ENCODE results near the gene PPP1CB.

PPP1CB gene

DNA sequence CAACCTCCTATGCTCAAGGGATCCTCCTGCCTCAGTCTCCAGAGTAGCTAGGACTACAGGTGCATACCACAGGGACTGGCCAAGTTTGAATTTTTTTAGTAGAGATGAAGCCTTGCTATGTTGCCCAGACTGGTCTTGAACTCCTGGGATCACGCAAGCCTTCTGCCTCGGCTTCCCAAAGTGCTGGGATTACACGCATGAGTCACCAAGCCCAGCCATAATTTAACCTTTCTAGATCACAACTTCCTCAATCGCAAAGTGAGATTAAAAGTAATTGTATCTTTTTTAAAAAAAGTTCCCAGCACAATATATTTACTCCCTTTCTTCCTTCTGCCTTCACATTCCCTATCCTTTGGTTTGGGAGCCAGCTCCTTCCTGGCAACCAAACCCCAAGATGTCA lies 5.8 kb upstream of the PPP1CB start:
- no peak for DNase-seq

DNA sequence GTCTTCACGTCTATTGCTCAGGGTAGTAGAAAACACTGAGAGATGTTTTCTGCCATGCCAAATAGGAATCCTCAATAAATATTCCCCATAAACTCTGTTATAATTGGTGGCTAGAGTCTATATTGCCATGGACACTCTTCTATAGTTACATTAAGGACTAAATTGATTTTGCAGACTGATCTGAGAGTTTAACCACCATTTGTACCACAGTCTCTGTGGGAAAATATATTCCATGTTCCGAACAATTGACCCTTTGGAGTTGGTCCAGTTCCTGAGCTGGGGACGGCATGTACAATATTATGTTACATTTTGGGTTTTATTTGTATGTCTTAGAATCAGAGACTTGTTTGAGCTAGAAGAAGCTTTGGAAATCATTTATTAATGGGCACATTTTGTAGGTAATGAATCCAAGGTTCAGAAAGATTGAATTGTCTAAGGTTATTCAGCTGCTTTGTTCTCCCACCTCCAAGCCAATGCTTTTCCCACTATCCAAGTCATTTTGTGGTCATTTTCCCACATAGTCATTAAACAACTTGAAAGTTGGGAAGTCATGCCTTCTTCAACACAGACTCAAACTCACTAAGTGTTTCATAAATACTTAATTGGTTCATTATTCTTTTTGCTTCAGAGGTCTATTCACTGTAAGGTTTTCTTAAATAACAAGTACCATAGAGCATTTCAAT lies 5.1 kb upstream of the PPP1CB start:
- DNase-seq, result no peak

DNA sequence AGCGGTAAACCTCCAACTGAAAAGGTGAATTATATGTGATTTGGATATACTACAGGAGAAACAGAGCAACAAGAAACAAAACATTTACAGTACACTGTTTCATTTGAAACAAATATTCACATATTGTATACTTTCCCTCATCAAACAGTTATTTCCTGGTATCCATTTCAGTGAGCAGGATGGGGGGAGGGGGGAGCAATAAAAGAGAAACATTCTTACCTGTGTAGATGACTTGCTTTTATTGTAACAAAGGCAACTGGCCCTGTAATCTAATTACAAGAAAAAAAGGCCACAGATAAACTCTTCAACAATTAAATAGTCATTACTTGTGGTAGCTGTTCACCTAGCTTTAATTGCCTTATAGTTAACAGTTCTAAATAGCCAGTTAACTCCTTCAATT lies 3.9 kb upstream of the PPP1CB start:
- no peak for DNase-seq

DNA sequence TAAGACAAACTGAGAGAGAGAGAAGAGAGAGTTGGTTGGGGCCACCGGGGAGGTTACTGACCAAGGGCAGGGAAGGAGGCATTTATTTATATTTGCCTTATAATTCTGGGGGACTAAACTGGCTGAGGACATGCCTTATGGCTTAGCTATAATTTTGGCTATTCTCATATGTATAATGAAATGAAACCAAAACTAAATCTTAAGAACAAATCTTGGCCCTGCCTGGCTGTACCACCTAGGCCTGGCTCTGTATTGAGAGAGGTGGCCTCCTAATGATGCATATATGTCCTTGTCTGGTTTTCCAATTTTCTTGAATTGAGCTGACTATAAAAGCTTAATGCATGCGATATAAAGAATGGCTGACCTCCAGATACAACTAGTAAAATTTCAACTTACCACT lies 3.5 kb upstream of the PPP1CB start:
- no peak for DNase-seq

DNA sequence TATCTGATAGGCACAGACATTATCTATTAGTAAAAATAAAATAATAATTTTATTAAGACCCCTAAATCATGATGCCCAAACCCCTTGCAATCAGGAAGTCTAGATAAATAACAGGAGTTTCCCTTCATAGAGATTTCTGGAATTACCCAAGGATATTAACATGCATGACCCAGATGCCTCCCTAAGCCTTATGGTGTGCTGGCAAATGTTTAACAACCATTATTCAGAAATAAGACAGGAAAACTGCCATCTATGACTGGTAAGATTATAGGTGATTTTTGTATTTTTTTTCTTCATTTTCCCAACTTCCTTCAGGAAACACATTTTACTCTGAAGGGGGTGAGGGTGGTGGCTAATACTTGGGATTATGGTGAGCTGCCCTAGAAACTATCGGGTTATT lies 2.7 kb upstream of the PPP1CB start:
- DNase-seq, result no peak

DNA sequence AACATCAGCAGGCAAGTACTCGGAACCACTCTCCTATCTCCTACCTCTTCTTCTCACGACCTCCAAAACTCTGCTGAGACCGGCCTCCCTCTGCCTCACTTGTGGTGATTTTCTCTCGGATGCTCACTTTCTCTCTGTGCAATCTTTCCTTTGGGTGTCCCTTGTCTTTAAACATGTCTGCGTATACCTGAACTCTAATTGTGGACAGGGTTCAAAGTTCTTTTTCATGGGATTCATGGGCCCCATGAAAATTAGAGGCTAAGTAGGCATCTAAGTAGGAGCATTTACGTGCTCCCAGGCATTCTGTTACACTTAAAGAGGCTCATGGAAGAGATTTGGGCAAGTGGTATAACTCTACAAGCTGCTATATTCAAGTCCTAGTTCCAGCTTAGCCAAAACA lies 2.1 kb upstream of the PPP1CB start:
- DNase-seq, result no peak

DNA sequence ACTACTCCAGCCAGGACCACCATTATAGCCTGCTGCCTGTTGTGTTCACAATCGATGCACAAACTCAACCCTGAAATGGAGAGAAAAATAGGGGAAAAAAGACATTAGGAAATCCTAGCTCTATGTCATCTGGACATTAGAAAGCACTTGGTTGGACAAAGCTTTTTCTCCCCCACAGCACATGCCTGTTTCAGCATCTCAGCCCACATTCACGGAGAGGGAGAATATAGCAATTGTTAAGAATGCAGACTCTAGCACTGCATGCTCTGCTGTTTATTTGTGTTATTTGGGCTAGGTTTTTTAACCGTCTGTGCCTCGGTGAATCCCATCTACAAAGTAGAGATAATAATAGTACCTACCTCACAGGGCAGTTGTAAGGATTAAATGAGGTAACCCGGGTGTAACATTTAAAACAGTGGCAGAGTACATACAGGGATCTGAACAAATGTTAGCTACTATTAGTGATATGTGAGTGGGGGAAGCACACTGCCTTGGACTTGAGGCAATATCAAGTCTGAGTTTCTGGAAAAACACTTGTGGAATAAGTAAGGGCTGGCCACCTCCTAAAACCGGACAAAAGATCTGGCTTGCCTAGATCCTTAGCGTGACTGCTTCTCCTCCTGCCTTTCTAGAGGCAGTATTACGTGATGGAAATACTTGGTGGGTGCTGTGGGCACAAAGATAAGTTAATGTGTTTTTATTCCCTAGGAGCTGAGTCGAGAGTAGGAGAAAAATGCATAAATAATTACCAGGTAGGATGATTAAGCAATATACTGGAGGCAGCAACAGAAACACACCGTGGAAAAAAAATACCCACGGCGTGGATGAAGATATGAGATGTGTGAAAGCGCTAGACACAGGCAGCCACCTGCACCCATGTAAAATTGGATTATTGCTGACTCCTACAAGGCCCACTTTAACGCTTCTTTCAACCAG lies 1.0 kb upstream of the PPP1CB start:
- peak; percentile 51 for DNase-seq

DNA sequence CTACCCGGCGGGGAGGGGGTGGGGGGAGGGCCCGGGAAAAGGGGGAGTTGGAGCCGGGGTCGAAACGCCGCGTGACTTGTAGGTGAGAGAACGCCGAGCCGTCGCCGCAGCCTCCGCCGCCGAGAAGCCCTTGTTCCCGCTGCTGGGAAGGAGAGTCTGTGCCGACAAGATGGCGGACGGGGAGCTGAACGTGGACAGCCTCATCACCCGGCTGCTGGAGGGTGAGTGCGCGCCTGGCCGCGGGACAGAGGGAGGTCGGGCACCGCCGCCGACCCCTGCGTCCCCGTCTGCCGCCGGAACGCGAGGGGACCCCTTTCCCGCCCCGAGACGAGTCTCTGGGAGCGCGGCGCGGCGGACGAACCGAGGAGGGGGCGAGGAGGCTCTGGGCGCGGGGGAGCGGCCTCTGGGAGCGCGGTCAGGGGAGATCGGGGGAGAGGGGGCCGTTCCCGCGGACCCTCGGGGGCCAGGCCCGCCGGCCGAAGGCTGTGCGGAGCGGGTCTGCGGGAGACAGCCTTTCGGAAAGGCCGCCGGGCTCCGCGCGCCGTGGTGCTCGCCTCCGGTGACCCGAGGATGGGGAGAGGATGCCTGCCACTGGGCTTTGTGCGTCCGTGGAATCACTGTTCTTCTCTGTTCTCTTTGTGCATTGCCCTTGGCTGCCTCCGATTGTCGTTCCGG lies 463 bp downstream of the PPP1CB start:
- peak; percentile 53 for DNase-seq

DNA sequence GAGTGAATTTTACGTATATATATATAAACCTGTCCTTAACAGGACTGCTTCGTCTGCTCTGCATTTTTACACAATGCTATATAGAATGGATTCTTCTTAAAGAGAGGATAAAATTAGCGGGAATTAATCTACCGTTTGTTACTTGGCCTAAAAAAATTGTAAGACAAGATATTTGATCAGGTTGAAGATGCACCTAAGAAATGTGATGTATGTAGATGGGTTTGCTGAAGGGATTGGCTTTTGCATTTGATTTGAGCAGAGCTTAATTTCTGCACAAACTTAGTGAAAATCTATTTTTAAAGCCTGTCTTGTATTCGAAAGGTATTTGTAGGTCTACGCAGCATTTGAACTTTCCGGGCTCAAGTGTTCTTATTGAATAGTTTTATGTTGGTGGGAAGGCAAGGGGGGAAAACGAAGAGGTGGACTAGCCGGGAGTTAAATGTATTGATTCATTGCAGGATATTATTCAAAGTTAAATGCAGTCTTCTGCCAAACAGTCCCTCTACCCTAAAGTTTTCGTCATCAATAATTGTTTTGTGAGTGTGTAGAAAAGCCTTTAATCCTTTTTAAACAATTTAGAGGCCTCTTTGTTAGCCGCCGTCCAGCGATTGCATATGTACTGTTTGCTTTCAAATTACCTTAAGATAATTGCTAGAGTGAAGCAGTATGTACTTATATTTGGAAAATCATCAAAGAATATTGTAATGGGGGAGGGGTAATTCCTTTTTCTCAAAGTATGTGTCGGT lies 1.2 kb downstream of the PPP1CB start:
- no peak for DNase-seq

DNA sequence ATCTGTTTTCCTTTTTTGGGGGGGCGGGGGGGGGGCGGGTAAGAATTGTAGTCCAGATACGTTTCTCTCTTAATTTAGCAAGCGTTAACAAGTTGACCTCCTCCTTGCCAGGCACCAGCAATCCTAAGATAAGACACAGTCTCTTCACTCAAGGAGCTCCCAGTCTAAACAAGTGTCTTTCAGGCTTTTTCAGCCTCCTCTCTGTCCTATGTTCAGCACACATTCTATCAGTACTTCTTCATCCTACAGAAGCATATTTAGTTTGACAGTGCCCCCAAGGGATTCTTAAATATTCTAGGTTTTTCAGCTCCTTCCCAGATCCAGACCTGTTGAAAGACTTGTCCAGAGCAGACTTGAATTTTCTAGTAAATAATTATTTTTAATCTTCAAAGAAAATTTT lies 2.7 kb downstream of the PPP1CB start:
- no peak for DNase-seq

DNA sequence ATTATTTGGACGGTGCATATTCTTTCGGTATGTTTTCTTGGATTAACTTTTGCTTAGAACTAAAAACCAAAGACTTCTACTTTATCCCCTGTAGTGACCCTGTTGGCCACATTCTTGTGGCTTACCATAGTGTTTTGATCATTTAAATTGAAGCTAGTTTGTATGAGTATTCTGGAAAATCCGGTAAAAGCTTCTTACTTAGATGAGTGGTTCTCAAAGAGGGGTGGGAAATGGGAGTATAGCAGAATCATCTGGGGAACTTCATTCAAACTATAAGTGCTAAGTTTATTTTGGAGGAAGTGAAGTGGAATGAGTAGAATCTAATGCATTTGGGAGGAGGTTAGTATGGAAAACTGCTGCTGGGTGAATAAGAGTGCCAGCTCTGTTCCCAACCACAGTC lies 3.8 kb downstream of the PPP1CB start:
- no peak for DNase-seq

DNA sequence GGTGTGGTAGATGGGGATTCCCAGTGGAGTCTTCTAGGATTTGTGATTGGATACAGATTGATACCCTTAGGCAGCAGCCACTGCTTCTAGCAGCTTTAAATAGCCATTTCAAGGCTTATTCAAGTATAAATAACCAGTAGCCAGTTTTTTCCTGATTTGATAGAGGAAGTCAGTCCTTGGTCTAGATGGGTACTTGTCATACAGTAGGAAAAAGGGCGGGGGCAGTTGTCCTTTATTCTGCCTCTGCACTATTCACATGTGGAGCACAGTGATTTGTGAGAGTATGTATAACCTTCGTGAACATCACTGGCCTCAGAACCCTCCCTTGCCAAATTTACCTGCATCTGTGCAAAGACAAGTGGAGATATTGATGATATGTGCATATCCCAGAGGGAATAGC lies 6.8 kb downstream of the PPP1CB start:
- DNase-seq, result no peak

DNA sequence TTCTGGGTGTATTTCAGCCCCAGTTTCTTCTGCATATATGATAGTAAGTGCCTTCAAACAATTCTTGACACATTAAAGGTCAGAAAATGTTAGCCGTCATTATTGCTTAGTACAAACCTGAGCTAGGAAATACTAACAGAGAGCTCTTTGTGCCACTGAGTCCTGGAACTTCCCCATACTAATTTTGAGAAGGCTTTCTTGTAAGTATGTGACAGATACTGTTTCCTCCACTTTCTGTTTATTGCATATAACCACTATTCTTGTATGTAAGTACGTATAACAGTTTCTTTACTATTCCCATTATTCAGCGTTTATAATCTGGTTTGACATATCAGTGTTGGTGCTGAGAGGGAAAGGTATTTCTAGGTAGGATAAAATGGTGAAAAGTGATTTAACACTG lies 9.8 kb downstream of the PPP1CB start:
- no peak for DNase-seq

DNA sequence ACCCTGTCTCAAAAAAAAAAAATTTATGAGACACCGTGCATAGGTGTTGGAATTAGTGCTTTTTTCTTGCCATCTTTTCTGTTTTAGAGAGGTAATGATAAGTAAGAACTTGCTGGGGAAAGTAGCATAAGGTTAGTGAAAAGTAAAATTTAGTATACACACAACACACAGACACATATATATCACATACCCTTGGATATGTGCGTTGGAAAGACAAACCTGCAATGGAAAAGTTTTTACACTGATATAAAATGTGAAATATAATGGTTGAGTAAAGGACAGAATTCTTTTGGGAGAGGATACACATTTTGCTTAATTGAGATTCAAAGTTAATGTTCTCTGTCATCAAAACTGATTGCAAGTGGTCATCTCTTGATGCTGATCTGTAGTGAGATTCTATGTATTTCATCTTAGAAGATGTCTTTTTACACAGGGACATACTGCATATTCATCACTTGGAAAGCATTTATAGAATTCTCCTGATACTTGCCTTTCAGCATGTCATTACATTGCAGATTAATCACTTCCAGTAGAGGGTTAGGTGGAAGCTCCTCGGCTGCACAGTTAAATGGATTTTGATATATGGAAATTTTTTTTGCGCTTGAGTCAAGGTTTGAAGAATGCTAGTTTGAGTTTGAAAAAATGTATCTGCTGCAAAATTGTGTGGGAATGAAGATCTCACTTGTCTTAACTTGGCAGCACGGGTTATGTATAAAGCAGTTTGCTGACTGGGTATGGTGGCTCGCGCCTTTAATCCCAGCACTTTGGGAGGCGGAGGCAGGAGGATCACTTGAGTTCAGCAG lies 13.5 kb downstream of the PPP1CB start:
- DNase-seq, result no peak

DNA sequence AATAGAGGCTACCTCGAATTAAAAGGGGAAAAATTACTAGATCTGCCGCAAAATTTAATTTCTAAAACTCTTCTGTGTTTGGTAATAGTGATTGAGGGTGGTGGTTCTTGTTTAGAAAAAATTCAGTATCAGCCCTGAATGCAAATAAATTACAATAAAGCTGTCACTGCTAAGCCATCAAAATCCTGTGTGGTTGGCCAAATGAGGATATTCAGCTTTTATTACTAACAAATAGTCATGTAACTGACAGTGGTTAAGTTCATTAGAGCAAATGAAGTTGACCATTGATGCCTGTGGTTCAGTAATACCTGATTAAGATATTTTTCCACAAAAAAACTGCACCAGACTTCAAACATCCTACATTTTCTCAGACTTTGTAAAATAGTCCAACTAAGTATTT lies 14.4 kb downstream of the PPP1CB start:
- DNase-seq, result no peak

DNA sequence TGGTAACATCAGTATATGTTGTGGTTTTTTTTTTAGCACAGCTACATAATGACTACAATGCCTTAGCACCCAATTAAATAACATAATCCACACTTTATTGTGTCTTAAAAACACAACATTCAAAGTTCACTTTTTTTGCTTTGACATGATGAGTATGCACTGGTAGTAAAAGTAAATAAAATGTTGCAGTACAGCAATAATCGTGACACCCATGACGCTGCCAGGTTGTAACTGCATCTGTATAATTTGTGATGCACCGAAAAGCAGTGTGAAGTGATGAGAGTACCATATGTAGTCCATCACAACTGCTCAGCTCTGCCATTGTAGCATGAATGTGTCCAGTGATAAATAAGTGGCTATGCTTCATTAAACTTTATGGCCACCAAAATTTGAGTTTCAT lies 15.7 kb downstream of the PPP1CB start:
- no peak for DNase-seq

DNA sequence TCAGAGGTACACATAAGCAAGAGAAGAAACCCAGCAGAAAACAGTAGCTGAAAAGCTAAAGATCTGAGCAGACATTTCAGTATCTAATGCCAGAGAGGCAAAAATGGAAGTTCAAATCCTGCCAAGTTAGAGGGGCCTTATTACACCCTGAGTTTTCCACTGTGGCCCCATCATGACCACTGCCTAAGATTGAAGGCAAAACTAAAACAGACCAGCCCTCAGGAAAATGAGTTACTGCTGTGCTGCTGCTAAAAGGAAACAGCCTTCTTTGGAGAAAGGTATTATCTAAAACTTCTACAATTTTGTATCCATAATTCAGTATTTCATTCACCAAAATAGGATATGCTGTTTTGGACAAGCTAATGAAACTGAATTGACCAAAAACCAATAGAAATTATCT lies 16.8 kb downstream of the PPP1CB start:
- DNase-seq, result no peak

DNA sequence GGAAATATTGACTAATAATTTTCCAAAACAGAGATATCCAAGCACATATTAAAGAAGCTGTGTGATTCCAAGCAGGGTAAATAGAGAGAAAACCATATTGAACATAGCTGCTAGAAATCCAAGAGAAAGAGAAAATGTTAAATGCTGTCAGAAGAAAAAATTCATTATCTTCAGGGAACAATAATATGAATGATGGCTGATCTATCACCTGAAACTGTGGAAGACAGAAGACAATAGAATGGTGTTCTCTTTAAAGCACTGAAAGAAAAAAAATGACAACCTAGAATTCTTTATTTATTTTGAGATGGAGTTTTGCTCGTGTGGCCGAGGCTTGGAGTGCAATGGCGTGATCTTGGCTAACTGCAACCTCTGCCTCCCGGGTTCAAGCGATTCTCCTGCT lies 17.3 kb downstream of the PPP1CB start:
- DNase-seq, result no peak

DNA sequence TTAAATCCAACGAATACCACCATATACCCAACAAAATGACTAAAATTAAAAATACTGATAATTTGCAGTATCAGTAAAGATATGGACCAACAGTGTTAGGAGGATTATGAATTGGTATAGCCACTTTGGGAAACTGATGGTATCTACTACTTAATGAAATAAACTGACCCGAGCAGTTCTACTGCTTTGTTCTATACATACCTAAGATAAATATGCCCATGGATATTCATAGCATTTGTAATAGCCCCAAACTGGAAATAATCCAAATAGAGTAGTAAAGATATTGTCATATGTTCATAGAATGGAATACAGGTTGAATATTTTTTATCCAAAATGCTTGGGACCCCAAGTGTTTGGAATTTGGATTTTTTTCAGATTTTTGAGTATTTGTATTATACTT lies 20.7 kb downstream of the PPP1CB start:
- DNase-seq, result no peak

DNA sequence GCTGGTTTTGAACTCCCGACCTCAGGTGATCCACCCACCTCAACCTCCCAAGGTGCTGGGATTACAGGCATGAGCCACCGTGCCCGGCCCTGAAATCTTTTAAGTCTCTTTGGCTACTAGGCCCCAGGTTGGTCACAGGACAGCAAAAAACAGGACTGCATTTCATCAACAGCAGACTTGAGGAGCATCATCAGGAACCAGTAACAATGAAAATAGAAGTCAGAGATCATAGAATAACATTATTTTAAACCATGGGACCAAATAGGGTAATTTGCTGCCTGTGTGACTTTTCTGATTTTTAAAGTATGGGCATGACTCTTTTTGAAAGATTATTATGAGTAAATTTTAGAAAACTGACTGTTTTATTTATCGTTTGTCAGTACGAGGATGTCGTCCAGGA lies 24.8 kb downstream of the PPP1CB start:
- DNase-seq, result no peak

DNA sequence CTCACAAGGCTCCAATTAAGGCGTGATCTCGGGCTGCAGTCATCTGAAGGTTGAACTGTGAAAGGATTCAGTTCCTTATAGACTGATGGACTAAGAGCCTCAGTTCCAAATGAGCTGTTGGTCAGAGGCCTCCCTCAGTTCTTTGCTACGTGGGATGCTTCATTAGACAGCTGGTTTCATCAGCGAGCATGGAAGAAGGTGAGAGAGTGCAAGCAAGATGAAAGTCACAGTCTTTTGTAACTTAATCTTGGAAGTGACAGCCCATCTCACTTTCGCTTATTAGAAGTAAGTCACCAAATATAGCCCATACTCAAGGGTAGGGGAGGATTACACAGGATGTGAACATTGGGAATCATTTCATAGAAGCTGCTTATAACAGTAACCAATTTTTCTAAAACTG lies 26.8 kb downstream of the PPP1CB start:
- DNase-seq, result no peak

DNA sequence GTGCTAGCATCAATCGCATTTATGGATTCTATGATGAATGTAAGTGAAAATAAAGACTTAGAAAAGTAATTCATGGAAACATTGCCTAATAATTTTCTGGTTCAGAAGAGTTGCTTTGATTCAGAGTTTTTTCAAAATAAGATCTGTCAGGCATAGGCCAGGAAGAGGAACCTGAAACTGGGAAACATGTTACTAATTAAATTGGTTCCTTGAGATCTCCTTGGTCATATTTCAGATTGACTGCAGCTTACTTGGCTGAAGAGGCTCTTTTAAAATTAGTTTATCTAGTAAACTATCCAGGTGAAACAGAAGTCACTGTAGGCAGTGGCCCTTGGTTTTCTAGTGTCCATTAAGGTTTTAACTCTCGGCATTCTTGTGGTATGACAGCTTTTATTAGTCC lies 27.4 kb downstream of the PPP1CB start:
- DNase-seq, result no peak

Measured in stimulated activated CD8-positive, alpha-beta memory T cell treated with anti-CD3 and anti-CD28 coated beads, Interleukin-4, amount 100 ng/mL, for 48 hours (primary cell).